ENCODE data around the gene PCDHA12. TPM values are rescaled to one million over a fixed set of nuclear protein-coding genes. Genes with fewer than 3 reads are reported as not detected.
A peak's percentile ranks its signal among the peaks of the same experiment; 100 is the strongest.
"Not testable (repeated sequence)": the region's sequence is repeated elsewhere in the genome, so short reads cannot be mapped to it uniquely, and the experiment has no call there.

The PCDHA12 gene
- total and polyA plus RNA-seq, 4 donors: 0.01 to 0.08 TPM; not detected in 2

DNA sequence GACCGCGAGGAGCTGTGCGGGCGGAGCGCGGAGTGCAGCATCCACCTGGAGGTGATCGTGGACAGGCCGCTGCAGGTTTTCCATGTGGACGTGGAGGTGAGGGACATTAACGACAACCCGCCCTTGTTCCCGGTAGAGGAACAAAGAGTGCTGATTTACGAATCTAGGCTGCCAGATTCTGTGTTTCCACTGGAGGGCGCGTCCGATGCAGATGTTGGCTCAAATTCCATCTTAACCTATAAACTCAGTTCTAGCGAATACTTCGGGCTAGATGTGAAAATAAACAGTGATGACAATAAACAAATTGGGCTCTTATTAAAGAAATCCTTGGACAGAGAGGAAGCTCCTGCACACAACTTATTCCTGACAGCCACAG is 46.8 kb upstream of the PCDHA12 start:
- no peak for TF ChIP-seq FOXA2 (IDR thresholded peaks at IDR 0.05)
- TF ChIP-seq YY1 (IDR thresholded peaks at IDR 0.05): no peak
- TF ChIP-seq JUND (IDR thresholded peaks at IDR 0.05): no peak
- TF ChIP-seq, protein P1, sequence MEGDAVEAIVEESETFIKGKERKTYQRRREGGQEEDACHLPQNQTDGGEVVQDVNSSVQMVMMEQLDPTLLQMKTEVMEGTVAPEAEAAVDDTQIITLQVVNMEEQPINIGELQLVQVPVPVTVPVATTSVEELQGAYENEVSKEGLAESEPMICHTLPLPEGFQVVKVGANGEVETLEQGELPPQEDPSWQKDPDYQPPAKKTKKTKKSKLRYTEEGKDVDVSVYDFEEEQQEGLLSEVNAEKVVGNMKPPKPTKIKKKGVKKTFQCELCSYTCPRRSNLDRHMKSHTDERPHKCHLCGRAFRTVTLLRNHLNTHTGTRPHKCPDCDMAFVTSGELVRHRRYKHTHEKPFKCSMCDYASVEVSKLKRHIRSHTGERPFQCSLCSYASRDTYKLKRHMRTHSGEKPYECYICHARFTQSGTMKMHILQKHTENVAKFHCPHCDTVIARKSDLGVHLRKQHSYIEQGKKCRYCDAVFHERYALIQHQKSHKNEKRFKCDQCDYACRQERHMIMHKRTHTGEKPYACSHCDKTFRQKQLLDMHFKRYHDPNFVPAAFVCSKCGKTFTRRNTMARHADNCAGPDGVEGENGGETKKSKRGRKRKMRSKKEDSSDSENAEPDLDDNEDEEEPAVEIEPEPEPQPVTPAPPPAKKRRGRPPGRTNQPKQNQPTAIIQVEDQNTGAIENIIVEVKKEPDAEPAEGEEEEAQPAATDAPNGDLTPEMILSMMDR (IDR thresholded peaks at IDR 0.05; ENCODE audit: low read depth, low read length, missing input control): no peak
- TF ChIP-seq EGR1 (IDR thresholded peaks at IDR 0.05; ENCODE audit: low read depth in 2 of 2): no peak
- no peak for TF ChIP-seq TAF1 (conservative IDR thresholded peaks at IDR 0.05)
- TF ChIP-seq NR2F2 (IDR thresholded peaks at IDR 0.05): no peak
- TF ChIP-seq RAD21 (IDR thresholded peaks at IDR 0.05): no peak
- TF ChIP-seq, protein P2, sequence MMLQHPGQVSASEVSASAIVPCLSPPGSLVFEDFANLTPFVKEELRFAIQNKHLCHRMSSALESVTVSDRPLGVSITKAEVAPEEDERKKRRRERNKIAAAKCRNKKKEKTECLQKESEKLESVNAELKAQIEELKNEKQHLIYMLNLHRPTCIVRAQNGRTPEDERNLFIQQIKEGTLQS (IDR thresholded peaks at IDR 0.05): no peak
- no peak overlapping the region for H3K9ac ChIP-seq (ENCODE audit: low read depth in 1 of 2, low read length in 2 of 2)
- WGBS: 22% methylated on average over 18 of the region's 18 CpGs
- peaks cover 16 to 38% (median 21%) of the 10 kb centered on the region in 4 donors for H3K9me3 ChIP-seq (ENCODE audit: control insufficient read depth in 4 of 4, low read length in 3 of 4)
- H3K36me3 ChIP-seq (ENCODE audit: control insufficient read depth in 4 of 4, insufficient read depth in 3 of 4, low read depth in 1 of 4, low read length in 3 of 4): no peaks in the 10 kb centered on the region
- H3K4me1 ChIP-seq (ENCODE audit: control insufficient read depth in 4 of 4, insufficient read depth in 4 of 4, low read length in 3 of 4): no peaks in the 10 kb centered on the region
- no peak overlapping the region for H3K4me3 ChIP-seq (ENCODE audit: low read depth in 1 of 3, low read length in 3 of 3)
- peaks cover 0 to 5% (median 2%) of the 10 kb centered on the region in 4 donors for H3K27me3 ChIP-seq (ENCODE audit: control insufficient read depth in 4 of 4, insufficient read depth in 4 of 4, low read length in 3 of 4)
- DNase-seq (ENCODE audit: low spot score): no peak
- no peak overlapping the region for H3K27ac ChIP-seq (ENCODE audit: low read depth in 1 of 2, low read length in 2 of 2)

GRCh38 chr5:140829511-140830501 is 45.3 kb upstream of the PCDHA12 start:
- H3K9ac ChIP-seq (ENCODE audit: low read depth in 1 of 2, low read length in 2 of 2); H3K27ac ChIP-seq (ENCODE audit: low read depth in 1 of 2, low read length in 2 of 2); DNase-seq (ENCODE audit: low spot score); H3K36me3 ChIP-seq (ENCODE audit: control insufficient read depth in 4 of 4, insufficient read depth in 3 of 4, low read depth in 1 of 4, low read length in 3 of 4); H3K4me1 ChIP-seq (ENCODE audit: control insufficient read depth in 4 of 4, insufficient read depth in 4 of 4, low read length in 3 of 4); H3K27me3 ChIP-seq (ENCODE audit: control insufficient read depth in 4 of 4, insufficient read depth in 4 of 4, low read length in 3 of 4): not testable (repeated sequence)
- Histone ChIP-seq H3K9me3 (ENCODE audit: control insufficient read depth in 4 of 4, low read length in 3 of 4) (peaks cover 12 to 32% (median 21%) of the 10 kb centered on the region in 4 donors), H3K4me3 (ENCODE audit: low read depth in 1 of 3, low read length in 3 of 3) (peak overlapping the region in 1 of 3 donors; percentile 20)
- 37% methylated on average over 106 of the region's 106 CpGs for WGBS

DNA sequence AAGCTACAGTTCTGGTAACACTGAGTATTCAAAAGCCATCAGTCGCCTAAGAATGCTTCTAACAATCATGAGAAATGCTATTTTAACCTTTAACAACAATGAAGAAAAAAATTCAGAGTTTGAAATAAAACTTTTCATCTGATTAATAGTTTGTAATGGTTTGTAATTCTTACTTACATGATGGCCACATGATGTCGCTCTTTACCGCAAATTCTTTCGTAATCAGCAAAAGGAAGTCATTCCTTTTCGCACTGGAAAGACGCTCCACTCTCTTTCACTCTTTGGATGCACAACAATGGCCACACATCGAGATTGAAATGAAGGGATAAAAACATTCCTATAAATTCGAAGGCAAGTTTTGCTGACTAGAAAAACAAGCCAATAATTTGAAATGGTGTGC is 41.1 kb upstream of the PCDHA12 start, which contains the start of gene PCDHA7:
Gene PCDHA7, plus strand, starts transcription at position 277 of the 400 bp plus-strand sequence. Its CDS starts 115 bp downstream, at position 392.
- Histone ChIP-seq H3K4me1 (ENCODE audit: control insufficient read depth in 4 of 4, insufficient read depth in 4 of 4, low read length in 3 of 4) (no peaks in the 10 kb centered on the region), H3K27ac (ENCODE audit: low read depth in 1 of 2, low read length in 2 of 2) (no peak within 1 kb of the TSS), H3K27me3 (ENCODE audit: control insufficient read depth in 4 of 4, insufficient read depth in 4 of 4, low read length in 3 of 4) (peaks cover 0 to 9% (median 3%) of the 10 kb centered on the region in 4 donors), H3K9ac (ENCODE audit: low read depth in 1 of 2, low read length in 2 of 2) (no peak within 1 kb of the TSS), H3K36me3 (ENCODE audit: control insufficient read depth in 4 of 4, insufficient read depth in 3 of 4, low read depth in 1 of 4, low read length in 3 of 4) (no peaks in the 10 kb centered on the region), H3K9me3 (ENCODE audit: control insufficient read depth in 4 of 4, low read length in 3 of 4) (peaks cover 13 to 27% (median 20%) of the 10 kb centered on the region in 4 donors), H3K4me3 (ENCODE audit: low read depth in 1 of 3, low read length in 3 of 3) (peak within 1 kb of the TSS in 1 of 3 donors; percentile 8)
- WGBS: 10% methylated on average over 8 of the region's 8 CpGs
- TF ChIP-seq, protein P2 (IDR thresholded peaks at IDR 0.05): no peak
- TF ChIP-seq RAD21 (IDR thresholded peaks at IDR 0.05) (peak in 1 of 2 donors; percentile 14), GABPA (IDR thresholded peaks at IDR 0.05 in 1 of 2, conservative IDR thresholded peaks at IDR 0.05 in 1 of 2) (no peak)
- no peak for DNase-seq (ENCODE audit: low spot score)

- peak overlapping the region in 1 of 3 donors; percentile 8 for H3K4me3 ChIP-seq (ENCODE audit: low read depth in 1 of 3, low read length in 3 of 3)
- not testable (repeated sequence) for DNase-seq (ENCODE audit: low spot score)
- 20% methylated on average over 35 of the region's 38 CpGs for WGBS
Observed at GRCh38 chr5:140834439-140835008, 40.6 kb upstream of the PCDHA12 start.

More at GRCh38 chr5:140834439-140835008, 40.6 kb upstream of the PCDHA12 start:
- not testable (repeated sequence) for H3K27me3 ChIP-seq (ENCODE audit: control insufficient read depth in 4 of 4, insufficient read depth in 4 of 4, low read length in 3 of 4); H3K36me3 ChIP-seq (ENCODE audit: control insufficient read depth in 4 of 4, insufficient read depth in 3 of 4, low read depth in 1 of 4, low read length in 3 of 4); H3K4me1 ChIP-seq (ENCODE audit: control insufficient read depth in 4 of 4, insufficient read depth in 4 of 4, low read length in 3 of 4); H3K9ac ChIP-seq (ENCODE audit: low read depth in 1 of 2, low read length in 2 of 2); H3K27ac ChIP-seq (ENCODE audit: low read depth in 1 of 2, low read length in 2 of 2)
- H3K9me3 ChIP-seq (ENCODE audit: control insufficient read depth in 4 of 4, low read length in 3 of 4): peaks cover 11 to 25% (median 18%) of the 10 kb centered on the region in 4 donors

Data from liver (tissue), 9 donors.